GM20000 (cell line): Measurements from ENCODE around the gene BTBD19.
A peak's percentile ranks its signal among the peaks of the same experiment; 100 is the strongest.
"Not testable (repeated sequence)": the region's sequence is repeated elsewhere in the genome, so short reads cannot be mapped to it uniquely, and the experiment has no call there.

Experiments
- DNase-seq: peaks from one replicate; pipeline ENCODE4 v3.0.0; 2012; ENCODE audit warnings: low spot score
- TF ChIP-seq, protein P1 (sequence below): IDR thresholded peaks from 2 replicates; pipeline ENCODE4 v1.5.1; 2012; ENCODE audit warnings: mild to moderate bottlenecking, control low read depth; ENCODE audit errors: extremely low read depth, missing control alignments

The BTBD19 gene

DNA sequence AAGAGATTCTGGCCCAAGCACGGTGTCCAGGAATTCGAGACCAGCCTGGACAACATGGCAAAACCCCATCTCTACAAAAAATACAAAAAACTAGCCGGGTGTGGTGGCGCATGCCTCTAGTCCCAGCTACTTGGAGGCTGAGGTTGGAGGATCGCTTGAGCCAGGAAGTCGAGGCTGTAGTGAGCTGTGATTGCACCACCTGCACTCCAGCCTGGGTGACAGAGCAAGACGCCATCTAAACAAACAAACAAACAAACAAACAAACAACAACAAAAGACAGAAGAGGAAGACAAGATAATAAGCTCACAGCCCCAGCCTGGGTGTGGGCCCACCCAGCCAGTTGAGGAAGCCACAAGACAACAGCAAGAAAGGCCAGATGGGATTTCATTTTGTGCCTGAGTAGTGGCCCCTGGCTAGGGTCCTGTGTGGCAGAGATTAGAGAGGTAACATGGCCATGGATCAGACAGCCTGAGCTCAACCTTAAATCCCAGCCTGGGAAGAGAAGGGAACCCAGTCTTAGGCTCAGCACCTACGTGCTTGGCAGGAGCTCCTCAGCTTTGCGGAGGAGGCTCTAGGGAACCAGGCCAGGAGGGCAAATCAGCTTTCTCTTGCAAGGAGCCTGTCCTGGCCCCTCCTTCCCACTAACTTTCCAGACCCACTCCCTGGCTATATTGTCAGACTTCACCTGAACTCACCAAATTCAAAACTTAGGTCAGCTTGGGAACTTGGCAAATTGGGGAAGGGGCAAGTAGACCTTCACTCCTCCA lies 15.4 kb upstream of the BTBD19 start:
- TF ChIP-seq, protein P1, sequence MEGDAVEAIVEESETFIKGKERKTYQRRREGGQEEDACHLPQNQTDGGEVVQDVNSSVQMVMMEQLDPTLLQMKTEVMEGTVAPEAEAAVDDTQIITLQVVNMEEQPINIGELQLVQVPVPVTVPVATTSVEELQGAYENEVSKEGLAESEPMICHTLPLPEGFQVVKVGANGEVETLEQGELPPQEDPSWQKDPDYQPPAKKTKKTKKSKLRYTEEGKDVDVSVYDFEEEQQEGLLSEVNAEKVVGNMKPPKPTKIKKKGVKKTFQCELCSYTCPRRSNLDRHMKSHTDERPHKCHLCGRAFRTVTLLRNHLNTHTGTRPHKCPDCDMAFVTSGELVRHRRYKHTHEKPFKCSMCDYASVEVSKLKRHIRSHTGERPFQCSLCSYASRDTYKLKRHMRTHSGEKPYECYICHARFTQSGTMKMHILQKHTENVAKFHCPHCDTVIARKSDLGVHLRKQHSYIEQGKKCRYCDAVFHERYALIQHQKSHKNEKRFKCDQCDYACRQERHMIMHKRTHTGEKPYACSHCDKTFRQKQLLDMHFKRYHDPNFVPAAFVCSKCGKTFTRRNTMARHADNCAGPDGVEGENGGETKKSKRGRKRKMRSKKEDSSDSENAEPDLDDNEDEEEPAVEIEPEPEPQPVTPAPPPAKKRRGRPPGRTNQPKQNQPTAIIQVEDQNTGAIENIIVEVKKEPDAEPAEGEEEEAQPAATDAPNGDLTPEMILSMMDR: no peak

GRCh38 chr1:44797886-44798285 lies 10.4 kb upstream of the BTBD19 start:
- DNase-seq: not testable (repeated sequence)

More for the DNA sequence above, 15.4 kb upstream of the BTBD19 start:
- DNase-seq: no peak

DNA sequence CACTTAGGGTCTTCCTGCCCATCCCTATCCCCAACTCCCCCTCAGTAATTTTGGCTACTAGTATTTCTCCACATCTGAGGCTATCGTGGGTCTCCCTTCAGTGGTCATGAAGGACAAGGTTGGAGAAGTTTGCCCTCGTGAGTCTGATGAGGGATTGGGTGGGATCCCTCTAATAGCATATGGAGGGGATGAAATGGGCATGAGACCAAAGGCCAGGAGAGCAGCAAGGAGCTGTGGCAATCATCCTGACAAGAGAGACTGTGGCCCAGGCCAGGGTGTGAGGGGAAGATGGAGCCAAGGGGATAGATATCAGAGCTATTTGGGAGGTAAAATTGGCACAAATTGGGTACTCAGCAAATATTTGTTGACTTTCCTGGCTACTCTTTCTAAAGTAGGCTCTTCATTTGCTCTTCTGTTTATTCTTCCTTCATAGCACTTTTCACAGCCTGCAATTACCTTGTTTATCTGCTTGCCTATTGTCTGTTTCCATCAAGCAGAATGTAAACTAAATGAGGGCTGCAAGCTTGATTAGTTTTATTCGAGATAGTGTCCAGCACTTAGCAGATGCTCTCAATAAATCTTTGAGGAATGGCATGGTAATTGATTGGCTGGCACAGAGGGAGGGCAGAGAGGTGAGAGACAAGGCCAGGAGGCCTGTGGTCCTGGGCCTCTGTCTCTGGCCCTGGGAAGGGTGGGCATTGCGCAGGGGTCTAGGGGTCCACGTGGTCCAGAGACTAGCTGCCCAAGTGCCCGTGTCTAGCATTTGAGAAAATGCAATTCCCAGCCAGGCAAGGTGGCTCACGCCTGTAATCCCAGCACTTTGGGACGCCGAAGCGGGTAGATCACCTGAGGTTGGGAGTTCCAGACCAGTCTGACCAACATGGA lies 9.6 kb upstream of the BTBD19 start:
- TF ChIP-seq, protein P1: no peak
- no peak for DNase-seq

- peak; percentile 99 for DNase-seq
- TF ChIP-seq, protein P1: peak; percentile 86
These were observed 8.3 kb upstream of the BTBD19 start, which contains the start of gene PLK3 for GRCh38 chr1:44799770-44800584. Gene PLK3, plus strand, starts transcription at chr1:44800377. Its CDS starts 87 bp downstream, at chr1:44800464.

DNA sequence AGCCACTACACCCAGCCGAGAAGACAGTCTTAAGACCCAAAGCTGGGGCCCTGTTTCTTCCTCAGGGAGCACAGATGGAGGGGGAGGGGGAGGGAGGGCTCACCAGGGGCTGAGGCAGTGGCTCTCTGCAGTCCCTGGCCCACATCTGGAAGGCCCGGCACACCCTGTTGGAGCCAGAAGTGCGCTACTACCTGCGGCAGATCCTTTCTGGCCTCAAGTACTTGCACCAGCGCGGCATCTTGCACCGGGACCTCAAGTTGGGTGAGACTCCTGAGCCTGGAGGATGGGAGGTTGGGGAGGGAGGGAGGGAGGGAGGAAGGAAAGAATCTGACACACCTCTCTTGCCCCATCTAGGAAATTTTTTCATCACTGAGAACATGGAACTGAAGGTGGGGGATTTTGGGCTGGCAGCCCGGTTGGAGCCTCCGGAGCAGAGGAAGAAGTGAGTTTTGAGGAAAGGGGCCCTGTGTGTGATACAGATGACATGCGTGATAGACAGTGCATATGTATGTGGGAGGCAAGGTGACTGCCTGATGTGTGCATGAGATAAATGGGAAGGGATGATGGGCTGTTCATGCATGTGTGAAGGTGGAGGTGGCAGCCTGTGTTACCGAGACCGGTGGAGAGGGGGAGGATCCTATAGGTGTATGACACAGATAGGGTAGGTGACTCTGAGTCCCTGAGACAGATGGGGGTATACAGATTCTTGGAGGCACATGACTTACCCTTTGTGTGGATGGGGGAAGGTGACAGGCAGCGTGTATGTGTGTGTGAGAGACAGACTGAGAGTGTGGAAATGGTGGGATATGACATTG lies 6.6 kb upstream of the BTBD19 start:
- TF ChIP-seq, protein P1: no peak
- DNase-seq: no peak

DNA sequence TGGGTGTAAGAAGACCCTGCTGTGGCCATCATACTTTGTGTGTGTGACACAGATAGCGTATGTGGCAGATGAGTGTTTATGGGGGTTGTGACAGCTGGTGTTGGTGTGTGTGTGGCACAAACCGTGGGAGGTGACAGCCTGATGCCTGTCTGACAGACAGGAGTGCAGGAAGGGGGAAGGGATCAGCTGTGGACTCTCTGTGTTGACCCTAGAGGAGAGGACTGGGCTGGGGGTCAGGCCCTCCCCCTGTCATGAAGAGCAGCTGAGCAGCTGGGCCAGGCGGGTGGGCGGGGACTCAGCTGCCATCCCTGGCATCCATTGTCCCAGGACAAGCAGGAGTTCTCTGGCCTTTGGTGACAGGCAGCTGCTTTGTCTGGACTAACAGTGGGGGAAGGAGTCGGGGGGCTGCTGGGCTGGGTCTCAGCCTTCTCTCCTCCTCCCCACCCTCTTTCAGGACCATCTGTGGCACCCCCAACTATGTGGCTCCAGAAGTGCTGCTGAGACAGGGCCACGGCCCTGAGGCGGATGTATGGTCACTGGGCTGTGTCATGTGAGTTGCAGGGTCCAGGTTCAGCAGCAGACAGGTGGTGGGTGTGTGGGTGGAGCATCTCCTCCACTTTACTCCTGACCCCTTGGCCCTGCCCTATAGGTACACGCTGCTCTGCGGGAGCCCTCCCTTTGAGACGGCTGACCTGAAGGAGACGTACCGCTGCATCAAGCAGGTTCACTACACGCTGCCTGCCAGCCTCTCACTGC lies 5.8 kb upstream of the BTBD19 start:
- TF ChIP-seq, protein P1: no peak
- DNase-seq: no peak
